AG04449 (cell line): ENCODE results near the gene ELF5.

Source experiments
- CTCF ChIA-PET: fragments of 350-600 bp; formaldehyde crosslinking; extraction: SDS; loops from one replicate; lab custom pipeline; 2021; ENCODE audit warnings: antibody characterized with exemption; lab: Yijun Ruan, JAX
- POLR2A ChIA-PET: fragments of 400-600, 350-600 bp; formaldehyde crosslinking; extraction: SDS; loops from one replicate; lab custom pipeline; 2020; ENCODE audit warnings: antibody characterized with exemption, inconsistent platforms; lab: Yijun Ruan, JAX
- DNase-seq: peaks from one replicate; pipeline ENCODE4 v3.0.0-alpha.2; 2010; ENCODE audit warnings: low read depth, low spot score
- H3K4me3 ChIP-seq: 2 replicates; pipeline ENCODE4 v1.5.1; 2011; ENCODE audit warnings: low read depth, mild to moderate bottlenecking, control low read depth, low read length
- TF ChIP-seq, protein P1 (sequence below): IDR thresholded peaks from one replicate; pipeline ENCODE4 v1.5.1; 2011; ENCODE audit warnings: mild to moderate bottlenecking, moderate library complexity, low read length, control low read depth, inconsistent platforms; ENCODE audit not compliant: insufficient read depth; ENCODE audit errors: missing control alignments

The ELF5 gene

DNA sequence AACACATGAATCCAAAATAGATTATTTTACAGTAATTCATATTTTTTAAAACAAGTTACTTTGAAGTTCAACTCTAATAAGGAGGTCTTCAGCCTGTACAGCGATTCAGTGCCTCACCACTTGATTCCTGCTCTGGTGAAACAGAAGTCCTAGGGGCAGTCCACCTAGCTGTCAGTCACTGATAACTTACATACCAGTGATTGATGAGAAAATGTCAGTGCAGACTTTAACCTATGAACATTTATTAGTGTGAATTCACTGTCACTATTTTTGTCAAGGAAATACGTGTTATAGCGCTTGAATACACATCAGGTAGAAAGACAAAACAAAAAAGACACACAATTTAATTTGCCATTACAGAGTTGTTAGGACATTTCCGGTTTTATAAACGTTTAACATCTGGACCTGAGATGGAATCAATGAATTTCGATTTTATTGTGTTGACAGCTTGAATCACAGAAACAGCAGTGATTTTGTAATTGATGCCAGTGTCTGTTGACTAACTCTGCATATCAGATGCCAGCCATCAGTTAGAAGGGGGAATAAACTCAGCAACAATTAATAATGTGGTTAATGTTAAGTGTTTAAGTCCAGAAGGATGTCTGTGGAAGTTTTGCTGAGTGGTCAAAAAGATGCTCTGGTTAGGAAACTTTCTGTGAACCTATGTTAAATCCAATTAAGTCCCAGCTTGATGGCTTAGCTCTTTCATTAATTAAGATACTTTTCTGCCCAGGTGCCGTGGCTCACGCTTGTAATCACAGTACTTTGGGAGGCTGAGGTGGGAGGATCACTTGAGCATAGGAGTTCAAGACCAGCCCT is 34.5 kb downstream of the ELF5 start:
- ChIA-PET CTCF (interaction anchor here (0.8 to 4.3 kb wide), 2 partner anchors 11 to 14 kb away, joined by 3 to 47 read pairs; no protein-coding TSS in a partner anchor), POLR2A (no interaction called here)
- TF ChIP-seq, protein P1, sequence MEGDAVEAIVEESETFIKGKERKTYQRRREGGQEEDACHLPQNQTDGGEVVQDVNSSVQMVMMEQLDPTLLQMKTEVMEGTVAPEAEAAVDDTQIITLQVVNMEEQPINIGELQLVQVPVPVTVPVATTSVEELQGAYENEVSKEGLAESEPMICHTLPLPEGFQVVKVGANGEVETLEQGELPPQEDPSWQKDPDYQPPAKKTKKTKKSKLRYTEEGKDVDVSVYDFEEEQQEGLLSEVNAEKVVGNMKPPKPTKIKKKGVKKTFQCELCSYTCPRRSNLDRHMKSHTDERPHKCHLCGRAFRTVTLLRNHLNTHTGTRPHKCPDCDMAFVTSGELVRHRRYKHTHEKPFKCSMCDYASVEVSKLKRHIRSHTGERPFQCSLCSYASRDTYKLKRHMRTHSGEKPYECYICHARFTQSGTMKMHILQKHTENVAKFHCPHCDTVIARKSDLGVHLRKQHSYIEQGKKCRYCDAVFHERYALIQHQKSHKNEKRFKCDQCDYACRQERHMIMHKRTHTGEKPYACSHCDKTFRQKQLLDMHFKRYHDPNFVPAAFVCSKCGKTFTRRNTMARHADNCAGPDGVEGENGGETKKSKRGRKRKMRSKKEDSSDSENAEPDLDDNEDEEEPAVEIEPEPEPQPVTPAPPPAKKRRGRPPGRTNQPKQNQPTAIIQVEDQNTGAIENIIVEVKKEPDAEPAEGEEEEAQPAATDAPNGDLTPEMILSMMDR: no peak
- no peak for DNase-seq
- H3K4me3 ChIP-seq: no peak overlapping the region

DNA sequence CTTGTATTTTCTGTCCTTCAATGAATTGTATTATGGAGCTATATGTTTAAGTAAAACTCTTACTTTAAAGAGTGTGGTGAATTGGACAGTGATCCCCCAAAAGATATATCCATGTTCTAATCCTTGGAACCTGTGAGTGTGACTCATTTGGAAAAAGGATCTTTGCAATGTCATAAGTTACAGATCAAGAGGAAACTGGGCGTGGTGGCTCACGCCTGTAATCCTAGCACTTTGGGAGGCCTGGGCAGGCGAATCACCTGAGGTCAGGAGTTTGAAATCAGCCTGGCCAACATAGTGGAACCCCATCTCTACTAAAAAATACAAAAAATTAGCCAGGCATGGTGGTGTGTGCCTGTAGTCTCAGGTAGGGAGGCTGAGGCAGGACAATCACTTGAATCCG is 36.7 kb downstream of the ELF5 start:
- ChIA-PET POLR2A (no interaction called here), CTCF (interaction anchor here (1.1 to 3.1 kb wide), 2 partner anchors 8 to 16 kb away, joined by 4 to 19 read pairs; no protein-coding TSS in a partner anchor)
- no peak overlapping the region for H3K4me3 ChIP-seq
- no peak for DNase-seq
- TF ChIP-seq, protein P1: no peak

DNA sequence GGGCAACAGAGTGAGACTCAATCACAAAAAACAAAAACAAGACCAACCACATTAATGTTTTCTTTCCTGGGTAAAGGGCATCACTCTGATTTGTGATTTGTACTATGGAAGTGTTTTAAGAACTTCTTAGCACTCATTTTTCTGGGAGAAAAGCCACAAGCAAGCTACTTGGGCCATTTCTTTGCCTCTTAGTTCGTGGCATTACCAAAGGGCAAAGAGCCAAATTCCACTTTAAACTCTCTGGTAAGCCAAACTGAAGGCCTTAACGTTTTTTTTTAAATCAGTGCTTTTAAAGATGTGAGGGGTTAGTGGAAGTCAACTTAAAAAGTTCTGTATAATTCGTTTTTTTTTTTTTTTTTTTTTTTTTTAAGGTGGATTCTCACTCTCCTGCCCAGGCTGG is 37.9 kb downstream of the ELF5 start:
- no peak overlapping the region for H3K4me3 ChIP-seq
- ChIA-PET POLR2A (no interaction called here), CTCF (interaction anchor here (1.0 to 3.1 kb wide), 2 partner anchors 17 to 109 kb away, joined by 3 to 19 read pairs; no protein-coding TSS in a partner anchor)
- TF ChIP-seq, protein P1: no peak
- DNase-seq: no peak

DNA sequence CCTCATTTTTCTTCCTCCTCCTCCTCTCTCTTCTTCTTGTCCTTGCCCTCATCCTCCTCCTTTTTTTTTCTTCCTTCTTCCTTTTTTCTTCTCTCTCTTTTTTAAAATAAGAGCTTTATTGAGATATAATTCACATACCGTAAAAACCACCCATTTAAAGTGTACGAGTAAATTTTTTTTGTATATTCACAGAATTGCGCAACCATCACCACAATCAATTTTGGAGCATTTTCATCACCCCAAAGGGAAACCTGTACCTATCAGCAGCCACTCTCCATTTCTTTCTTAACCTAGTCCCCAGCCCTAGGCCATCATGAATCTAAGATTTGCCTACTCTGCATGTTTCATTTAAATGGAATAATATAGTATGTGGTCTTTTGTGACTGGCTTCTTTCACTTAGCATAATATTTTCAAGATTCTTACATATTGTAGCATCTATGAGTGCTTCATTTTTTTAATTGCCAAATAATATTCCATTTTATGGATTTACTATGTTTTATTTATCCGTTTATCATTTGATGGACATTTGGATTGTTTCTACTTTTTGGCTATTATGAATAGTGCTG is 39.9 kb downstream of the ELF5 start:
- POLR2A ChIA-PET: no interaction called here
- no peak overlapping the region for H3K4me3 ChIP-seq
- CTCF ChIA-PET: interaction anchor here (1.0 kb wide), 1 partner anchor 19 kb away, joined by 3 read pairs; no protein-coding TSS in a partner anchor
- DNase-seq: no peak
- TF ChIP-seq, protein P1: no peak

DNA sequence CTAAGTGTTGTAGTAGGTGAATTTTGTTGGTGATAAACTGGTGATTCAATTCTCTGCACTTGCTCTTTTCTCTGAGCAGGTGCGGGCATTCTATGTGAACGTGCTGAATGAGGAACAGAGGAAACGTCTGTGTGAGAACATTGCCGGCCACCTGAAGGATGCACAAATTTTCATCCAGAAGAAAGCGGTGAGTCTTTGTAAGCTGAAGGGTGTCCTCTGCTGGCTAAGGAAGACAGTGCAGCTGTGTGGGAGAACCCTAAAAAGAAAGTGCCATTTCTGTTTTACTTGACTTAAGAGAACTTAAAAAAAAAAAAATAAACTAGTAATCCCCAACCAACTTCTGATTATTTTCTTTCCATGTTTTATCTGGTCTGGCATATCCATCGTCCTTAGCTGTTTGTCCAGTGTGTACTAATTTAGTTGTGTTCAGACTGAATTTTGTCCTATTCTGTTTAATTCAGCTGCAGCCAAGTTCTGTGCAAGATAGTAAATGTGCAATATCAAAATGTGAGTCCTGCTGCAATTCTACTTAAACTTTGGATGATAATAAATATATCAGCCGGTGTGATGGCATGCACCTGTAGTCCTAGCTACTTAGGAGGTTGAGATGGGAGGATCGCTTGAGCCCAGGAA is 45.3 kb downstream of the ELF5 start:
- ChIA-PET POLR2A (no interaction called here), CTCF (interaction anchor here (0.6 to 3.2 kb wide), 15 partner anchors 9 to 1602 kb away, joined by 3 to 20 read pairs (median 4); no protein-coding TSS in a partner anchor)
- TF ChIP-seq, protein P1: peak; percentile 43
- DNase-seq: no peak
- no peak overlapping the region for H3K4me3 ChIP-seq
